ENCODE data around the gene DDA1.

The DDA1 gene

GRCh38 chr19:17312189-17313113 is 3.1 kb downstream of the DDA1 start:
- no peak for DNase-seq (ENCODE audit: low read depth)

GRCh38 chr19:17314007-17314593 is 4.7 kb downstream of the DDA1 start:
- no peak for DNase-seq (ENCODE audit: low read depth)

GRCh38 chr19:17318966-17319365 is 9.6 kb downstream of the DDA1 start:
- no peak for DNase-seq (ENCODE audit: low read depth)

GRCh38 chr19:17319473-17320238 is 10.3 kb downstream of the DDA1 start:
- DNase-seq (ENCODE audit: low read depth) = no peak

- DNase-seq (ENCODE audit: low read depth) = no peak
Measured at GRCh38 chr19:17320435-17320834, 11.1 kb downstream of the DDA1 start.

- no peak for DNase-seq (ENCODE audit: low read depth)
Measured at GRCh38 chr19:17321655-17322489, 12.5 kb downstream of the DDA1 start.

GRCh38 chr19:17322854-17323253 is 13.5 kb downstream of the DDA1 start:
- DNase-seq (ENCODE audit: low read depth) = no peak

GRCh38 chr19:17323300-17323963 is 14.1 kb downstream of the DDA1 start:
- DNase-seq (ENCODE audit: low read depth) = no peak

GRCh38 chr19:17323964-17324332 is 14.6 kb downstream of the DDA1 start:
- no peak for DNase-seq (ENCODE audit: low read depth)

- DNase-seq (ENCODE audit: low read depth) = no peak
Measured at GRCh38 chr19:17324357-17325114, 15.2 kb downstream of the DDA1 start.

GRCh38 chr19:17325133-17325532 is 15.8 kb downstream of the DDA1 start:
- DNase-seq (ENCODE audit: low read depth) = no peak

GRCh38 chr19:17325881-17326594 is 16.7 kb downstream of the DDA1 start:
- no peak for DNase-seq (ENCODE audit: low read depth)

GRCh38 chr19:17326595-17326966 is 17.2 kb downstream of the DDA1 start:
- no peak for DNase-seq (ENCODE audit: low read depth)

GRCh38 chr19:17327068-17327653 is 17.8 kb downstream of the DDA1 start:
- DNase-seq (ENCODE audit: low read depth) = no peak

GRCh38 chr19:17327654-17328516 is 18.5 kb downstream of the DDA1 start:
- DNase-seq (ENCODE audit: low read depth) = no peak

- no peak for DNase-seq (ENCODE audit: low read depth)
Measured at GRCh38 chr19:17328517-17329365, 19.4 kb downstream of the DDA1 start.

- DNase-seq (ENCODE audit: low read depth) = no peak
Measured at GRCh38 chr19:17329366-17330261, 20.3 kb downstream of the DDA1 start.
